Immature natural killer cell (primary cell): ENCODE data around the gene ZFP1. TPM values are rescaled to one million over a fixed set of nuclear protein-coding genes. Genes with fewer than 3 reads are reported as not detected.

ENCODE experiments used
- DNase-seq, 3 donors: peaks; one replicate each; pipeline ENCODE4 v3.0.0; 2022; ENCODE audit warnings: mixed read lengths in 1 of 3
- H3K27ac Mint-ChIP-seq, 6 donors: one replicate each; pipeline ENCODE4 v1.8.0; 2020; ENCODE audit warnings: mixed read lengths in 6 of 6, mild to moderate bottlenecking in 5 of 6, inconsistent platforms in 4 of 6, moderate library complexity in 3 of 6
- H3K27me3 Mint-ChIP-seq, 3 donors: one replicate each; pipeline ENCODE4 v1.8.0; 2020 to 2021; ENCODE audit warnings: low read depth in 3 of 3, mild to moderate bottlenecking in 3 of 3, mixed read lengths in 3 of 3, moderate library complexity in 3 of 3, inconsistent platforms in 1 of 3
- H3K36me3 Mint-ChIP-seq, 3 donors: one replicate each; pipeline ENCODE4 v1.8.0; 2020; ENCODE audit warnings: mixed read lengths in 3 of 3, inconsistent platforms in 2 of 3, mild to moderate bottlenecking in 2 of 3
- H3K4me1 Mint-ChIP-seq, 2 donors: one replicate each; pipeline ENCODE4 v1.8.0; 2020; ENCODE audit warnings: inconsistent platforms in 2 of 2, mild to moderate bottlenecking in 2 of 2, mixed read lengths in 2 of 2, moderate library complexity in 1 of 2
- H3K4me3 Mint-ChIP-seq, 5 donors: one replicate each; pipeline ENCODE4 v1.8.0; 2020; ENCODE audit warnings: mild to moderate bottlenecking in 5 of 5, mixed read lengths in 5 of 5, inconsistent platforms in 3 of 5, moderate library complexity in 3 of 5
- H3K9me3 Mint-ChIP-seq, 6 donors: one replicate each; pipeline ENCODE4 v1.8.0; 2020; ENCODE audit warnings: mild to moderate bottlenecking in 6 of 6, mixed read lengths in 6 of 6, inconsistent platforms in 4 of 6, moderate library complexity in 3 of 6
- polyA plus RNA-seq, 3 donors: library from polyadenylated mRNA; unstranded; fragments of 300-500 nt; fragmentation: Illumina TruSeq; gene quantifications; one replicate each; pipeline ENCODE4 v1.2.3, GENCODE V29; 2021

The ZFP1 gene
- polyA plus RNA-seq, 3 donors from 2014 or later = 5.6 to 23.0 (median 15.5) TPM

DNA sequence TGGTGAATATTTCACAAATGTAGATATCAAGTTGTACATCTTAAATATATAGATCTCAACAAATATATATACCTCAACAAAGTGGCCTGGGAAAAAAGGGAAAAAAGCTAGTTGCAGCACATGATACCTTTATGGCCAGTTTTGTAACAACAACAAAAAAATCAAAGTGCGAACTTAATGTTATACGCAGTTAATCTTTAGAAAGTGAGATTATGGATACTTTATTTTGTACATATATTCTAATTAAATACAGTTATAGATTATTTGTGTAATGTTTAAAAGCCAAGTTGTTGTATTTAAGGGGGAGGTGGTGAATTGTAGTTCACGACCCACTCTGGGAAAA lies 385 bp upstream of the ZFP1 start:
- H3K9me3 Mint-ChIP-seq = peaks cover 2 to 16% (median 10%) of the 10 kb centered on the region in 6 donors
- peaks cover 4 to 7% (median 6%) of the 10 kb centered on the region in 3 donors for H3K27me3 Mint-ChIP-seq
- no peak for DNase-seq
- peak overlapping the region; percentile 51 to 91 (median 88) for H3K4me3 Mint-ChIP-seq
- H3K4me1 Mint-ChIP-seq = peaks cover 14 to 28% of the 10 kb centered on the region in 2 donors
- peaks cover 17 to 24% (median 17%) of the 10 kb centered on the region in 3 donors for H3K36me3 Mint-ChIP-seq
- peak overlapping the region in 5 of 6 donors; percentile 39 to 86 (median 83) for H3K27ac Mint-ChIP-seq

DNA sequence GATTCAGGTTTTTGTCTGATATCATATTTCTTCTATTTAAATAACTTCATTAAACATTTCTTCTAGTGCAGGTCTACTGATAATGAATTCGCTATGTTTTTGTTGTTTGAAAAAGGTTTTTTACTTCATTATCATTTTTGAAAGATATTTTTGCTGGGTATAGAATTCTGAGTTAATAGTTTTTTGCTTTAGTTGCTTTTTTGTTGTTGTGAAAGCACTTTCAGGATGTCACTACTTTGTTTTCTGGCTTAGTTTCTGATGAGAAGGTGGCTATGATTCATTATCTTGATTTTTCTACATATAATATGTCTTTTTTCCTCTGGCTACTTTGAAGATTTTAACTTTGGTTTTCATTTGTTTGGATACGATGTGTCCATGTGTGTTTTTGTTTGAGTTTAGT lies 3.5 kb downstream of the ZFP1 start:
- Mint-ChIP-seq H3K9me3 (peaks cover 2 to 16% (median 11%) of the 10 kb centered on the region in 6 donors), H3K36me3 (peaks cover 17 to 39% (median 31%) of the 10 kb centered on the region in 3 donors), H3K4me3 (no peak overlapping the region), H3K4me1 (peaks cover 14 to 28% of the 10 kb centered on the region in 2 donors), H3K27me3 (peaks cover 4 to 10% (median 7%) of the 10 kb centered on the region in 3 donors), H3K27ac (no peak overlapping the region)
- no peak for DNase-seq

DNA sequence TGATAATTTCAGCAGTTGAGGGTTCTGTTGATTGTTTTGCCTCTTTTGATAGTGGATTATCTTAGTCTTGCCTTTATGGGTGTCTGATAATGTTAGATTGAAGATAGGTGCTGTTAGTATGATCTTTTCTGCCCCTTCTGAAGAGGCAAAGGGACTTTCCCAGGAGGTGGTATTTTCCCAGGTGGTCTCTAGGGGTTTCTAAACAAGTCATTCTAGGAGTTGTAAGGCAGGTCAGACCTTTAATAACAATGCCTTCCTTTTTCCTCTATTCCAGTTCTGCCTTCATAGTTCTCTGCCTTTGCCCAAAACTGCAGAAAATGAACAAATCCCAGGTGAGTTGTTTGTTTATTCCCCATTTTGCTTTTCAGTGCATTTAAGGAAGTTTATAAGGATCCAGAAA lies 4.3 kb downstream of the ZFP1 start:
- no peak overlapping the region for H3K4me3 Mint-ChIP-seq
- H3K27ac Mint-ChIP-seq = no peak overlapping the region
- peaks cover 14 to 25% of the 10 kb centered on the region in 2 donors for H3K4me1 Mint-ChIP-seq
- peaks cover 17 to 42% (median 31%) of the 10 kb centered on the region in 3 donors for H3K36me3 Mint-ChIP-seq
- DNase-seq = no peak
- peaks cover 4 to 10% (median 7%) of the 10 kb centered on the region in 3 donors for H3K27me3 Mint-ChIP-seq
- H3K9me3 Mint-ChIP-seq = peaks cover 2 to 16% (median 11%) of the 10 kb centered on the region in 6 donors

GRCh38 chr16:75160386-75160785 lies 12.1 kb downstream of the ZFP1 start:
- H3K27me3 Mint-ChIP-seq = peaks cover 0 to 4% (median 2%) of the 10 kb centered on the region in 3 donors
- no peak overlapping the region for H3K27ac Mint-ChIP-seq
- H3K4me3 Mint-ChIP-seq = no peak overlapping the region
- no peak for DNase-seq
- no peaks in the 10 kb centered on the region for H3K4me1 Mint-ChIP-seq
- peaks cover 0 to 6% (median under 1%) of the 10 kb centered on the region in 6 donors for H3K9me3 Mint-ChIP-seq
- H3K36me3 Mint-ChIP-seq = peaks cover 21 to 45% (median 43%) of the 10 kb centered on the region in 3 donors

DNA sequence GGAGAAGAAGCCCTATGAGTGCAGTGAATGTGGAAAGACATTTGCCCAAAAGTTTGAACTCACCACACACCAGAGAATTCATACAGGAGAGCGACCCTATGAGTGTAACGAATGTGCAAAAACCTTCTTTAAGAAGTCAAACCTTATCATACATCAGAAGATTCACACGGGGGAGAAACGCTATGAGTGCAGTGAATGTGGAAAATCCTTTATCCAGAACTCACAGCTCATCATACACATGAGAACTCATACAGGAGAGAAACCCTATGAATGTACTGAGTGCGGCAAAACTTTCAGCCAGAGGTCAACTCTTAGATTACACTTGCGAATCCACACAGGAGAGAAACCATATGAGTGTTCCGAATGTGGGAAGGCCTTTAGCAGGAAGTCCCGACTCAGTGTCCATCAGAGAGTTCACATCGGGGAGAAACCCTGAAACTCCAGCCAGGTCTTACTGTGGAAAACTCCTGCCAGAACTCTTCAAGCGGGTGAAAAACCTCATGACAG lies 21.6 kb downstream of the ZFP1 start:
- no peak overlapping the region for H3K4me3 Mint-ChIP-seq
- peaks cover 0 to 5% (median 1%) of the 10 kb centered on the region in 3 donors for H3K27me3 Mint-ChIP-seq
- H3K27ac Mint-ChIP-seq = no peak overlapping the region
- H3K4me1 Mint-ChIP-seq = no peaks in the 10 kb centered on the region
- peaks cover 68 to 81% (median 81%) of the 10 kb centered on the region in 3 donors for H3K36me3 Mint-ChIP-seq
- H3K9me3 Mint-ChIP-seq = peaks cover 38 to 81% (median 71%) of the 10 kb centered on the region in 6 donors
- DNase-seq = no peak

GRCh38 chr16:75172578-75172977 lies 24.3 kb downstream of the ZFP1 start:
- peaks cover 57 to 61% (median 57%) of the 10 kb centered on the region in 3 donors for H3K36me3 Mint-ChIP-seq
- H3K27ac Mint-ChIP-seq = no peak overlapping the region
- H3K9me3 Mint-ChIP-seq = peaks cover 45 to 96% (median 82%) of the 10 kb centered on the region in 6 donors
- DNase-seq = no peak
- H3K4me3 Mint-ChIP-seq = no peak overlapping the region
- H3K27me3 Mint-ChIP-seq = peaks cover 4 to 6% (median 4%) of the 10 kb centered on the region in 3 donors
- H3K4me1 Mint-ChIP-seq = no peaks in the 10 kb centered on the region

DNA sequence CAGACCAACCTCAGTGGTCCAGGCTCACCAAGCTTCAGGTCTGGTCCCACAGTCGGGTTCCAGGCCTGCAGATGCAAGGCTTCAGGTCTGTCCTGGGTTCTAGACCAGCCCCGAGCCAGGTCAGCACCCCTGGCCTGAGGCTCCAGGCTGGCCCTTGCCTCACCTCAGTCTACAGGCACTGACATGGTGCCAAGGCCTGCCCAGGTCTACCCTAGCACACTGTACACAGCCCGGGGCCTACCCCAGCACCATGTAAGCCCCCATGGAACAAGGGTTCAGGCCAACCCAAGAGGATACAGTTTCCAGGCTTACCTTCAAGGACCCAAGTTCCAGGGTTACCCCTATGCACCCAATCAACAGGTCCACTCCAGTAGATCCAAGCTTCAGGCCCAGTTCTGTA lies 26.8 kb downstream of the ZFP1 start:
- Mint-ChIP-seq H3K27ac (no peak overlapping the region), H3K27me3 (peaks cover 4 to 6% (median 6%) of the 10 kb centered on the region in 3 donors), H3K36me3 (peaks cover 32 to 41% (median 34%) of the 10 kb centered on the region in 3 donors), H3K4me3 (no peak overlapping the region), H3K9me3 (peaks cover 34 to 82% (median 68%) of the 10 kb centered on the region in 6 donors), H3K4me1 (no peaks in the 10 kb centered on the region)
- no peak for DNase-seq

DNA sequence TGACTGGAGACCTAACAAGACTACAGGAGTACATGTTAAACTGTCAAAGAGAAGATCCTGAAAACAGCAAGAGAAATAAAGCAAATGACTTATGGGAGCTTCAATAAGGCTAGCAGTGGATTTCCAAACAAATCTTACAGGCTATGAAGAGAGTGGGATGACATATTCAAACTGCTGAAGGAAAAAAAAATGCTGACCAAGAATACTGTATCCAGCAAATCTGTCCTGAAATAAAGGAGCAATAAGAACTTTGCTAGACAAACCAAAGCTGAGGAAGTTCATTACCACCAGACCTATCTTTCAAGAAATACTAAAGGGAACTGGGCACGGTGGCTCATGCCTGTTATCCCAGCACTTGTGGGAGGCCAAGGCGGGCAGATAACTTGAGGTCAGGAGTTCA lies 28.6 kb downstream of the ZFP1 start:
- Mint-ChIP-seq H3K4me1 (no peaks in the 10 kb centered on the region), H3K36me3 (peaks cover 16 to 26% (median 21%) of the 10 kb centered on the region in 3 donors), H3K27ac (no peak overlapping the region), H3K4me3 (no peak overlapping the region), H3K27me3 (peaks cover 5 to 9% (median 6%) of the 10 kb centered on the region in 3 donors), H3K9me3 (peaks cover 27 to 63% (median 52%) of the 10 kb centered on the region in 6 donors)
- no peak for DNase-seq

- peaks cover 3 to 12% (median 9%) of the 10 kb centered on the region in 3 donors for H3K36me3 Mint-ChIP-seq
- peaks cover 18 to 40% (median 32%) of the 10 kb centered on the region in 6 donors for H3K9me3 Mint-ChIP-seq
Measured at GRCh38 chr16:75179208-75179607, 30.9 kb downstream of the ZFP1 start.

GRCh38 chr16:75181630-75182029 lies 33.3 kb downstream of the ZFP1 start:
- no peaks in the 10 kb centered on the region for H3K4me1 Mint-ChIP-seq
- no peak for DNase-seq
- peaks cover 9 to 18% (median 17%) of the 10 kb centered on the region in 6 donors for H3K9me3 Mint-ChIP-seq

More at GRCh38 chr16:75179208-75179607, 30.9 kb downstream of the ZFP1 start:
- H3K4me3 Mint-ChIP-seq = no peak overlapping the region
- H3K4me1 Mint-ChIP-seq = no peaks in the 10 kb centered on the region
- no peak for DNase-seq
- H3K27me3 Mint-ChIP-seq = peaks cover 5 to 9% (median 5%) of the 10 kb centered on the region in 3 donors
- H3K27ac Mint-ChIP-seq = no peak overlapping the region

GRCh38 chr16:75188832-75189477 lies 40.6 kb downstream of the ZFP1 start:
- peaks cover 2 to 8% (median 4%) of the 10 kb centered on the region in 3 donors for H3K27me3 Mint-ChIP-seq
- no peaks in the 10 kb centered on the region for H3K9me3 Mint-ChIP-seq
- no peaks in the 10 kb centered on the region for H3K36me3 Mint-ChIP-seq
- H3K27ac Mint-ChIP-seq = no peak overlapping the region
- H3K4me1 Mint-ChIP-seq = no peaks in the 10 kb centered on the region
- no peak overlapping the region for H3K4me3 Mint-ChIP-seq
- no peak for DNase-seq

More at GRCh38 chr16:75181630-75182029, 33.3 kb downstream of the ZFP1 start:
- H3K36me3 Mint-ChIP-seq = peaks cover 0 to 6% (median 4%) of the 10 kb centered on the region in 3 donors
- H3K27ac Mint-ChIP-seq = no peak overlapping the region
- no peak overlapping the region for H3K4me3 Mint-ChIP-seq
- H3K27me3 Mint-ChIP-seq = peaks cover 4 to 10% (median 8%) of the 10 kb centered on the region in 3 donors

GRCh38 chr16:75189638-75190245 lies 41.4 kb downstream of the ZFP1 start:
- Mint-ChIP-seq H3K27me3 (peaks cover 2 to 8% (median 4%) of the 10 kb centered on the region in 3 donors), H3K4me3 (no peak overlapping the region), H3K9me3 (no peaks in the 10 kb centered on the region), H3K4me1 (no peaks in the 10 kb centered on the region), H3K36me3 (no peaks in the 10 kb centered on the region), H3K27ac (no peak overlapping the region)
- no peak for DNase-seq

DNA sequence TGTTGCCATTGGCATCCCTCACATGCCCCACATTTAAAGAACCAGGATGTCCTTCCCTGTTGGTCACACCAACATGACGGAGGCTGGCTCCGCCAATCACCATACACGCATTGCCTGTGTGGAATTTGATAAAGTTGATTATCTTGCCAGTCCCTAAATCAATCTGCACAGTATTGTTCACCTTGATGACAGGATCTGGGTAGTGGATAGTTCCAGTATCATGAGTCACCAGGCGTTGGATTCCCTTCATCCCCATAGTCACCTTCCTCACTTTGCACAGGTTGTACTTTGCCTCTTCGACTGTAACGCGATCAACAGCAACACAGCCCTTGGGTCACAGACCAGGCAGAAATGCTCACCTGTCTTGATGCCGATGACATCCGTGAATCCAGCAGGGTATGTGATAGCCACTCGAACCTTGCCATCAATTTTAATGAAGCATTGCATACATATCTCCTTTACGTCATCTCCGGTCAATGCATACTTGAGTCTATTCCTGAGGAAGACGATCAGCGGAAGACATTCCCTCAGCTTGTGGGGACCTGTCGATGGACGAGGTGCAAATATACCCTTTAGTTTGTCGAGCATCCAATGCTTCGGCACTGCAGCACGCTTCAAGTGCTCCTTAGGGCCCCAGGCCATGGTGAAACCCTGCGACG lies 44.4 kb downstream of the ZFP1 start:
- H3K27me3 Mint-ChIP-seq = peaks cover 0 to 10% (median 2%) of the 10 kb centered on the region in 3 donors
- no peaks in the 10 kb centered on the region for H3K4me1 Mint-ChIP-seq
- H3K4me3 Mint-ChIP-seq = no peak overlapping the region
- H3K9me3 Mint-ChIP-seq = no peaks in the 10 kb centered on the region
- H3K27ac Mint-ChIP-seq = no peak overlapping the region
- no peaks in the 10 kb centered on the region for H3K36me3 Mint-ChIP-seq
- DNase-seq = no peak
